ENCODE measurements around the gene WIPI1. TPM values are rescaled to one million over a fixed set of nuclear protein-coding genes. Genes with fewer than 3 reads are reported as not detected.

The WIPI1 gene
- total and polyA plus RNA-seq, 9 of the 15 experiments (the other 6 are each of a cell fraction or from before 2014, with no cell fraction given): 3.7 to 23.5 (median 11.8) TPM

GRCh38 chr17:68446626-68447041, 10.7 kb downstream of the WIPI1 start (continued):
- TF ChIP-seq TCF3 (CRISPR knock-in tag; IDR thresholded peaks at IDR 0.05) (peak; percentile 77), ADNP (tag; IDR thresholded peaks at IDR 0.05) (no peak), ZNF518B (CRISPR knock-in tag; IDR thresholded peaks at IDR 0.05) (no peak), TRIM24 (IDR thresholded peaks at IDR 0.05) (peak in 1 of 2 experiments; percentile 43; a peak in 1 of 4 replicates), ZC3H11A (IDR thresholded peaks at IDR 0.05; ENCODE audit: low read depth, low read length) (no peak), ZNF592 (IDR thresholded peaks at IDR 0.05) (0 out of 2 replicates have a peak, but pooled peaks have one; percentile 29), RBM25 (IDR thresholded peaks at IDR 0.05; ENCODE audit: low read depth, low read length, severe bottlenecking) (no peak), STAT5A (IDR thresholded peaks at IDR 0.05; ENCODE audit: borderline replicate concordance, low read length) (peak; percentile 30; the same call in 1 of the 2 replicates), TAL1 (IDR thresholded peaks at IDR 0.05) (peak; percentile 71; the same call in 1 of the 2 replicates)

Measured in K562 (cell line).